ENCODE data around the gene CDH13.

GRCh38 chr16:82589407-82589806 lies 37.4 kb upstream of the CDH13 start:
- no peak for TF ChIP-seq CTCF (IDR thresholded peaks at IDR 0.05)
- TF ChIP-seq POLR2A (IDR thresholded peaks at IDR 0.05), result no peak
- TF ChIP-seq POLR2AphosphoS5 (IDR thresholded peaks at IDR 0.05), result no peak
